ENCODE results near the gene CST9L.
"Not testable (repeated sequence)": the region's sequence is repeated elsewhere in the genome, so short reads cannot be mapped to it uniquely, and the experiment has no call there.

CST9L gene

GRCh38 chr20:23585808-23586734 lies 17.8 kb upstream of the CST9L start:
- H3K4me1 ChIP-seq (ENCODE audit: control insufficient read depth, insufficient read depth, low read length, unreplicated experiment) = no peaks in the 10 kb centered on the region
- H3K27ac ChIP-seq (ENCODE audit: low read depth, low read length) = no peak overlapping the region
- no peak overlapping the region for H3K4me3 ChIP-seq (ENCODE audit: low read depth, low read length)
- H2AFZ ChIP-seq (ENCODE audit: low read length, unreplicated experiment) = no peak overlapping the region
- H3K79me2 ChIP-seq (ENCODE audit: control insufficient read depth, insufficient read depth, low read length, unreplicated experiment) = no peaks in the 10 kb centered on the region
- peaks cover 39% of the 10 kb centered on the region; the same call in 1 of the 2 replicates for H3K27me3 ChIP-seq (ENCODE audit: insufficient read depth, low read length)
- H3K36me3 ChIP-seq (ENCODE audit: insufficient read depth, low read length) = no peaks in the 10 kb centered on the region

GRCh38 chr20:23585449-23585807 lies 17.1 kb upstream of the CST9L start:
- H3K4me1 ChIP-seq (ENCODE audit: control insufficient read depth, insufficient read depth, low read length, unreplicated experiment) = no peaks in the 10 kb centered on the region
- H3K4me3 ChIP-seq (ENCODE audit: low read depth, low read length) = no peak overlapping the region
- H3K79me2 ChIP-seq (ENCODE audit: control insufficient read depth, insufficient read depth, low read length, unreplicated experiment) = no peaks in the 10 kb centered on the region
- no peak overlapping the region for H3K27ac ChIP-seq (ENCODE audit: low read depth, low read length)
- H3K36me3 ChIP-seq (ENCODE audit: insufficient read depth, low read length) = no peaks in the 10 kb centered on the region
- H3K27me3 ChIP-seq (ENCODE audit: insufficient read depth, low read length) = peaks cover 39% of the 10 kb centered on the region; the same call in 1 of the 2 replicates
- no peak overlapping the region for H2AFZ ChIP-seq (ENCODE audit: low read length, unreplicated experiment)

GRCh38 chr20:23584434-23585199 lies 16.3 kb upstream of the CST9L start:
- H3K4me3 ChIP-seq (ENCODE audit: low read depth, low read length) = no peak overlapping the region
- H2AFZ ChIP-seq (ENCODE audit: low read length, unreplicated experiment) = no peak overlapping the region
- no peaks in the 10 kb centered on the region for H3K79me2 ChIP-seq (ENCODE audit: control insufficient read depth, insufficient read depth, low read length, unreplicated experiment)
- H3K27me3 ChIP-seq (ENCODE audit: insufficient read depth, low read length) = peaks cover 43% of the 10 kb centered on the region; the same call in 1 of the 2 replicates
- no peak overlapping the region for H3K27ac ChIP-seq (ENCODE audit: low read depth, low read length)
- no peaks in the 10 kb centered on the region for H3K4me1 ChIP-seq (ENCODE audit: control insufficient read depth, insufficient read depth, low read length, unreplicated experiment)
- H3K36me3 ChIP-seq (ENCODE audit: insufficient read depth, low read length) = no peaks in the 10 kb centered on the region

GRCh38 chr20:23583526-23583925 lies 15.2 kb upstream of the CST9L start:
- no peaks in the 10 kb centered on the region for H3K79me2 ChIP-seq (ENCODE audit: control insufficient read depth, insufficient read depth, low read length, unreplicated experiment)
- H3K4me3 ChIP-seq (ENCODE audit: low read depth, low read length) = no peak overlapping the region
- no peaks in the 10 kb centered on the region for H3K36me3 ChIP-seq (ENCODE audit: insufficient read depth, low read length)
- no peaks in the 10 kb centered on the region for H3K4me1 ChIP-seq (ENCODE audit: control insufficient read depth, insufficient read depth, low read length, unreplicated experiment)
- no peak overlapping the region for H3K27ac ChIP-seq (ENCODE audit: low read depth, low read length)
- no peak overlapping the region for H2AFZ ChIP-seq (ENCODE audit: low read length, unreplicated experiment)
- H3K27me3 ChIP-seq (ENCODE audit: insufficient read depth, low read length) = peaks cover 51% of the 10 kb centered on the region

GRCh38 chr20:23582293-23582692 lies 14.0 kb upstream of the CST9L start:
- Histone ChIP-seq H3K36me3 (ENCODE audit: insufficient read depth, low read length) (no peaks in the 10 kb centered on the region), H3K27me3 (ENCODE audit: insufficient read depth, low read length) (peaks cover 61% of the 10 kb centered on the region), H3K4me1 (ENCODE audit: control insufficient read depth, insufficient read depth, low read length, unreplicated experiment) (no peaks in the 10 kb centered on the region), H3K79me2 (ENCODE audit: control insufficient read depth, insufficient read depth, low read length, unreplicated experiment) (no peaks in the 10 kb centered on the region), H3K4me3 (ENCODE audit: low read depth, low read length) (no peak overlapping the region), H3K27ac (ENCODE audit: low read depth, low read length) (no peak overlapping the region), H2AFZ (ENCODE audit: low read length, unreplicated experiment) (no peak overlapping the region)

- not testable (repeated sequence) for H2AFZ ChIP-seq (ENCODE audit: low read length, unreplicated experiment); H3K27ac ChIP-seq (ENCODE audit: low read depth, low read length)
These were observed 13.5 kb upstream of the CST9L start for GRCh38 chr20:23581833-23582232.

GRCh38 chr20:23574977-23575376 lies 6.7 kb upstream of the CST9L start:
- no peak overlapping the region for H3K4me3 ChIP-seq (ENCODE audit: low read depth, low read length)
- H3K4me1 ChIP-seq (ENCODE audit: control insufficient read depth, insufficient read depth, low read length, unreplicated experiment) = no peaks in the 10 kb centered on the region
- H3K79me2 ChIP-seq (ENCODE audit: control insufficient read depth, insufficient read depth, low read length, unreplicated experiment) = no peaks in the 10 kb centered on the region
- peaks cover 66% of the 10 kb centered on the region for H3K27me3 ChIP-seq (ENCODE audit: insufficient read depth, low read length)
- no peak overlapping the region for H2AFZ ChIP-seq (ENCODE audit: low read length, unreplicated experiment)
- no peaks in the 10 kb centered on the region for H3K36me3 ChIP-seq (ENCODE audit: insufficient read depth, low read length)
- no peak overlapping the region for H3K27ac ChIP-seq (ENCODE audit: low read depth, low read length)

More at GRCh38 chr20:23581833-23582232, 13.5 kb upstream of the CST9L start:
- H3K4me1 ChIP-seq (ENCODE audit: control insufficient read depth, insufficient read depth, low read length, unreplicated experiment); H3K36me3 ChIP-seq (ENCODE audit: insufficient read depth, low read length); H3K4me3 ChIP-seq (ENCODE audit: low read depth, low read length); H3K79me2 ChIP-seq (ENCODE audit: control insufficient read depth, insufficient read depth, low read length, unreplicated experiment): not testable (repeated sequence)
- H3K27me3 ChIP-seq (ENCODE audit: insufficient read depth, low read length) = peaks cover 65% of the 10 kb centered on the region

- Histone ChIP-seq H3K4me1 (ENCODE audit: control insufficient read depth, insufficient read depth, low read length, unreplicated experiment) (no peaks in the 10 kb centered on the region), H2AFZ (ENCODE audit: low read length, unreplicated experiment) (no peak overlapping the region), H3K79me2 (ENCODE audit: control insufficient read depth, insufficient read depth, low read length, unreplicated experiment) (no peaks in the 10 kb centered on the region), H3K27me3 (ENCODE audit: insufficient read depth, low read length) (peaks cover 48% of the 10 kb centered on the region), H3K27ac (ENCODE audit: low read depth, low read length) (no peak overlapping the region), H3K36me3 (ENCODE audit: insufficient read depth, low read length) (no peaks in the 10 kb centered on the region), H3K4me3 (ENCODE audit: low read depth, low read length) (no peak overlapping the region)
These were observed 2.0 kb upstream of the CST9L start for GRCh38 chr20:23570178-23570760.

GRCh38 chr20:23569570-23569969 lies 1.3 kb upstream of the CST9L start:
- no peaks in the 10 kb centered on the region for H3K4me1 ChIP-seq (ENCODE audit: control insufficient read depth, insufficient read depth, low read length, unreplicated experiment)
- no peak overlapping the region for H3K27ac ChIP-seq (ENCODE audit: low read depth, low read length)
- peaks cover 45% of the 10 kb centered on the region for H3K27me3 ChIP-seq (ENCODE audit: insufficient read depth, low read length)
- no peak overlapping the region for H3K4me3 ChIP-seq (ENCODE audit: low read depth, low read length)
- no peaks in the 10 kb centered on the region for H3K79me2 ChIP-seq (ENCODE audit: control insufficient read depth, insufficient read depth, low read length, unreplicated experiment)
- no peak overlapping the region for H2AFZ ChIP-seq (ENCODE audit: low read length, unreplicated experiment)
- H3K36me3 ChIP-seq (ENCODE audit: insufficient read depth, low read length) = no peaks in the 10 kb centered on the region

GRCh38 chr20:23568971-23569330 lies 667 bp upstream of the CST9L start:
- Histone ChIP-seq H3K27me3 (ENCODE audit: insufficient read depth, low read length) (peaks cover 51% of the 10 kb centered on the region), H2AFZ (ENCODE audit: low read length, unreplicated experiment) (no peak overlapping the region), H3K79me2 (ENCODE audit: control insufficient read depth, insufficient read depth, low read length, unreplicated experiment) (no peaks in the 10 kb centered on the region), H3K27ac (ENCODE audit: low read depth, low read length) (no peak overlapping the region), H3K36me3 (ENCODE audit: insufficient read depth, low read length) (no peaks in the 10 kb centered on the region), H3K4me1 (ENCODE audit: control insufficient read depth, insufficient read depth, low read length, unreplicated experiment) (no peaks in the 10 kb centered on the region), H3K4me3 (ENCODE audit: low read depth, low read length) (no peak overlapping the region)
